ENCODE measurements around the gene GPD1L.

GRCh38 chr3:32089476-32089875 is 16.9 kb upstream of the GPD1L start:
- TF ChIP-seq CTCF (IDR thresholded peaks at IDR 0.05) (no peak), POLR2A (IDR thresholded peaks at IDR 0.05) (no peak)

Data from lower leg skin (tissue), 3 donors.